ENCODE data around the gene CDCA5. TPM values are rescaled to one million over a fixed set of nuclear protein-coding genes. Genes with fewer than 3 reads are reported as not detected.

The CDCA5 gene
- polyA plus RNA-seq, 2 of the 4 experiments (the other 2 are of a cell fraction): 30.9 to 46.0 TPM

GRCh38 chr11:65047581-65048422 is 36.0 kb downstream of the CDCA5 start (continued):
- TF ChIP-seq, protein P1, sequence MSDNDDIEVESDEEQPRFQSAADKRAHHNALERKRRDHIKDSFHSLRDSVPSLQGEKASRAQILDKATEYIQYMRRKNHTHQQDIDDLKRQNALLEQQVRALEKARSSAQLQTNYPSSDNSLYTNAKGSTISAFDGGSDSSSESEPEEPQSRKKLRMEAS (IDR thresholded peaks at IDR 0.05): no peak
- no peak for TF ChIP-seq HOXA7 (CRISPR knock-in tag; IDR thresholded peaks at IDR 0.05)

- DNase-seq (ENCODE audit: low read depth in 1 of 2, low spot score in 1 of 2) (no peak), ATAC-seq (no peak), FAIRE-seq (no peak)
- Histone ChIP-seq H3K9me3 (no peaks in the 10 kb centered on the region), H3K27ac (no peak overlapping the region), H3K4me1 (peaks cover 19% of the 10 kb centered on the region), H3K4me3 (no peak overlapping the region), H3K4me2 (no peak overlapping the region)
- CTCF ChIA-PET: interaction anchor here (1.0 to 3.2 kb wide), 6 partner anchors 13 to 285 kb away, joined by 4 to 10 read pairs (median 6); partner anchors contain the start of genes ARL2, NAALADL1 and SNX15
- no peak for TF ChIP-seq MAFK (IDR thresholded peaks at IDR 0.05; ENCODE audit: partially characterized antibody)
- TF ChIP-seq, protein P2, sequence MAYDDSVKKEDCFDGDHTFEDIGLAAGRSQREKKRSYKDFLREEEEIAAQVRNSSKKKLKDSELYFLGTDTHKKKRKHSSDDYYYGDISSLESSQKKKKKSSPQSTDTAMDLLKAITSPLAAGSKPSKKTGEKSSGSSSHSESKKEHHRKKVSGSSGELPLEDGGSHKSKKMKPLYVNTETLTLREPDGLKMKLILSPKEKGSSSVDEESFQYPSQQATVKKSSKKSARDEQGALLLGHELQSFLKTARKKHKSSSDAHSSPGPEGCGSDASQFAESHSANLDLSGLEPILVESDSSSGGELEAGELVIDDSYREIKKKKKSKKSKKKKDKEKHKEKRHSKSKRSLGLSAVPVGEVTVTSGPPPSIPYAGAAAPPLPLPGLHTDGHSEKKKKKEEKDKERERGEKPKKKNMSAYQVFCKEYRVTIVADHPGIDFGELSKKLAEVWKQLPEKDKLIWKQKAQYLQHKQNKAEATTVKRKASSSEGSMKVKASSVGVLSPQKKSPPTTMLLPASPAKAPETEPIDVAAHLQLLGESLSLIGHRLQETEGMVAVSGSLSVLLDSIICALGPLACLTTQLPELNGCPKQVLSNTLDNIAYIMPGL (CRISPR knock-in tag; IDR thresholded peaks at IDR 0.05; ENCODE audit: borderline replicate concordance): no peak
- TF ChIP-seq CEBPB (IDR thresholded peaks at IDR 0.05): no peak
- WGBS (ENCODE audit: missing lambda C conversion rate): 97% methylated on average over 6 of the region's 7 CpGs
- POLR2A ChIA-PET: no interaction called here
Measured at GRCh38 chr11:65045728-65046127, 38.1 kb downstream of the CDCA5 start.

DNA sequence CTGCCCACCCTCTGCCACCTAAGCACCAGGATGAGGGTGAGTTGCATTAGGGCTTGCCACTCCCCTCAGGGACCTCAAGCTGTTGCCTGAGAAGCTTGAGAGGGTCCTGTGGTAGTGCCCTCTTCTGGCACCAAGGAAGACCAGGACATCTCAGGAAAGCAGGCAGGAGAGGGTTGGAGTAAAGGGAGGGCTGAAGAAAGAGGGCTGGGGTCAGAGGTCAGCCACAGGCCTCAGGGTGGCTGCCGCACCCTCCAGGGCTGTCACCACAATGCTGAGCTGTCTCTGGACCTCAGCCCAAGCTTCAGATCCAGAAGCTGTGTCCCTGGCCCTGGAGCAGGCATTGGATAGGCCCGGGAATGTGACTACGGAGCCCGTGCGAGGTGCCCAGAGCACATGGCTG is 38.8 kb downstream of the CDCA5 start:
- ChIA-PET POLR2A (no interaction called here), CTCF (interaction anchor here (1.0 to 3.2 kb wide), 5 partner anchors 18 to 286 kb away, joined by 4 to 8 read pairs (median 6); partner anchors contain the start of genes ARL2 and SNX15)
- no peak for ATAC-seq
- no peak for DNase-seq (ENCODE audit: low read depth in 1 of 2, low spot score in 1 of 2)
- H3K4me3 ChIP-seq: no peak overlapping the region
- H3K4me2 ChIP-seq: no peak overlapping the region
- no peak for TF ChIP-seq CBX2 (IDR thresholded peaks at IDR 0.05; ENCODE audit: borderline replicate concordance, low read depth)
- no peak for TF ChIP-seq EHMT2 (IDR thresholded peaks at IDR 0.05; ENCODE audit: low read depth)
- no peak for TF ChIP-seq ATOH8 (CRISPR knock-in tag; IDR thresholded peaks at IDR 0.05; ENCODE audit: low read depth)
- TF ChIP-seq MAFK (IDR thresholded peaks at IDR 0.05; ENCODE audit: partially characterized antibody): no peak
- TF ChIP-seq JUN (IDR thresholded peaks at IDR 0.05): no peak
- TF ChIP-seq ZFP36 (IDR thresholded peaks at IDR 0.05; ENCODE audit: borderline replicate concordance, partially characterized antibody): no peak
- TF ChIP-seq, protein P3, sequence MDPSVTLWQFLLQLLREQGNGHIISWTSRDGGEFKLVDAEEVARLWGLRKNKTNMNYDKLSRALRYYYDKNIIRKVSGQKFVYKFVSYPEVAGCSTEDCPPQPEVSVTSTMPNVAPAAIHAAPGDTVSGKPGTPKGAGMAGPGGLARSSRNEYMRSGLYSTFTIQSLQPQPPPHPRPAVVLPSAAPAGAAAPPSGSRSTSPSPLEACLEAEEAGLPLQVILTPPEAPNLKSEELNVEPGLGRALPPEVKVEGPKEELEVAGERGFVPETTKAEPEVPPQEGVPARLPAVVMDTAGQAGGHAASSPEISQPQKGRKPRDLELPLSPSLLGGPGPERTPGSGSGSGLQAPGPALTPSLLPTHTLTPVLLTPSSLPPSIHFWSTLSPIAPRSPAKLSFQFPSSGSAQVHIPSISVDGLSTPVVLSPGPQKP (IDR thresholded peaks at IDR 0.05; ENCODE audit: low read depth, low read length): no peak
- TF ChIP-seq, protein P4, sequence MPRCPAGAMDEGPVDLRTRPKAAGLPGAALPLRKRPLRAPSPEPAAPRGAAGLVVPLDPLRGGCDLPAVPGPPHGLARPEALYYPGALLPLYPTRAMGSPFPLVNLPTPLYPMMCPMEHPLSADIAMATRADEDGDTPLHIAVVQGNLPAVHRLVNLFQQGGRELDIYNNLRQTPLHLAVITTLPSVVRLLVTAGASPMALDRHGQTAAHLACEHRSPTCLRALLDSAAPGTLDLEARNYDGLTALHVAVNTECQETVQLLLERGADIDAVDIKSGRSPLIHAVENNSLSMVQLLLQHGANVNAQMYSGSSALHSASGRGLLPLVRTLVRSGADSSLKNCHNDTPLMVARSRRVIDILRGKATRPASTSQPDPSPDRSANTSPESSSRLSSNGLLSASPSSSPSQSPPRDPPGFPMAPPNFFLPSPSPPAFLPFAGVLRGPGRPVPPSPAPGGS (IDR thresholded peaks at IDR 0.05): no peak
- TF ChIP-seq MAZ (IDR thresholded peaks at IDR 0.05; ENCODE audit: borderline replicate concordance, low read depth, low read length): no peak
- TF ChIP-seq ESRRA (IDR thresholded peaks at IDR 0.05; ENCODE audit: borderline replicate concordance, low read length): no peak
- TF ChIP-seq EHF (CRISPR knock-in tag; IDR thresholded peaks at IDR 0.05): no peak
- TF ChIP-seq TP53 (CRISPR knock-in tag; IDR thresholded peaks at IDR 0.05): no peak
- TF ChIP-seq, protein P5, sequence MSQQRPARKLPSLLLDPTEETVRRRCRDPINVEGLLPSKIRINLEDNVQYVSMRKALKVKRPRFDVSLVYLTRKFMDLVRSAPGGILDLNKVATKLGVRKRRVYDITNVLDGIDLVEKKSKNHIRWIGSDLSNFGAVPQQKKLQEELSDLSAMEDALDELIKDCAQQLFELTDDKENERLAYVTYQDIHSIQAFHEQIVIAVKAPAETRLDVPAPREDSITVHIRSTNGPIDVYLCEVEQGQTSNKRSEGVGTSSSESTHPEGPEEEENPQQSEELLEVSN (IDR thresholded peaks at IDR 0.05; ENCODE audit: borderline replicate concordance, low read depth): no peak
- TF ChIP-seq HEYL (CRISPR knock-in tag; IDR thresholded peaks at IDR 0.05): no peak
- TF ChIP-seq ZC3H11A (IDR thresholded peaks at IDR 0.05): no peak
- no peak for TF ChIP-seq KDM5A (IDR thresholded peaks at IDR 0.05)
- no peak for TF ChIP-seq KDM1A (IDR thresholded peaks at IDR 0.05; ENCODE audit: low read depth)
- TF ChIP-seq, protein P1 (IDR thresholded peaks at IDR 0.05): no peak
- TF ChIP-seq CBX8 (IDR thresholded peaks at IDR 0.05): no peak
- 83% methylated on average over 5 of the region's 5 CpGs for WGBS (ENCODE audit: missing lambda C conversion rate)
- no peak overlapping the region for H3K27ac ChIP-seq
- FAIRE-seq: no peak
- H3K9me3 ChIP-seq: no peaks in the 10 kb centered on the region
- H3K4me1 ChIP-seq: peaks cover 23% of the 10 kb centered on the region
